Right lobe of liver (tissue), 4 donors: ENCODE data around the gene SLC39A9.

Source experiments
- POLR2A ChIP-seq: fragments of 450-650 bp; IDR thresholded peaks from one replicate; pipeline ENCODE4 v1.6.1; 2017; ENCODE audit warnings: antibody characterized with exemption, mild to moderate bottlenecking
- TF ChIP-seq, protein P1 (sequence below), 4 donors: fragments of 200-600 bp in 3 of 4; fragments of 450-650 bp in 1 of 4; IDR thresholded peaks; one replicate each; pipeline versions ENCODE4 v1.5.1 to v1.8.0; 2016 to 2022; ENCODE audit warnings: antibody characterized with exemption in 4 of 4, mild to moderate bottlenecking in 2 of 4
- donor health status: DM: no; HTN: no; CAD: no.
- donor health status: DM: no; HTN: no; CAD: no.
- donor health status: DM: no; HTN: yes; CAD: no.

DNA sequence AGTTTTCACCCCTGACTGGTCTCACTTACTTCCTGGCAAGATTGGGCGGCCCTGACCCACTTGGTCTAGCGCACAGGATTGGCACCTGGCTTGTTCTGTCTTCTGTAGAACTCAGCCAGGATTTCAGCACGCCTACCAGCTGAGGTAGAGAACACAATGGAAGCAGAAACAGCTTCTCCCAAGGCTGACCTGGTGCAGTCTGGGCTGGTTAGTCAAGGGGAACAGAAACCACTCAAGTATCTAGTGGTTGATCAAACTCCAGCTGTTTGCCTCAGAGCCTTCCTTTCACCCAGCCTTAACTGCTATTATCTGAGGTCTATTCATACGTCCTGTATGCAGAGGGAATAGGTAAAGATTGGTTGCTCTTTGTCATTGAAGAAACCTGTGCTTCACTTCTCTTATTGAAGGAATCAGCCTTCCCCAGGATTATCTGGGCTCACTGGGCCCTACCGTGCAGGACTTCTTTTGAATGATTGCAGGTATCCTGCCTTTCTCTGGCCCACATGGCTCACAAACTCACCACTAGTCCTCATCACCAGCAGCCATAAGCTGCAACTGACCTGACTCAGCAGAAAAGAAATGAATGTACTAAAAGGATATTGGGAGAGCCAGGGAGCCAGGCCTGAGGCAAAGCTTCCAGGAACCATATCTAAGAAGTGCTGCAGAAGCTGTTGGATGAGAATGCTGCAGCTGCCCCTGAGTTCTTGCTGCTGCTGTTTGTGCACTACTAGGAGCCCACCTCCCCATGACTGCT is 83.5 kb downstream of the SLC39A9 start:
- TF ChIP-seq, protein P1, sequence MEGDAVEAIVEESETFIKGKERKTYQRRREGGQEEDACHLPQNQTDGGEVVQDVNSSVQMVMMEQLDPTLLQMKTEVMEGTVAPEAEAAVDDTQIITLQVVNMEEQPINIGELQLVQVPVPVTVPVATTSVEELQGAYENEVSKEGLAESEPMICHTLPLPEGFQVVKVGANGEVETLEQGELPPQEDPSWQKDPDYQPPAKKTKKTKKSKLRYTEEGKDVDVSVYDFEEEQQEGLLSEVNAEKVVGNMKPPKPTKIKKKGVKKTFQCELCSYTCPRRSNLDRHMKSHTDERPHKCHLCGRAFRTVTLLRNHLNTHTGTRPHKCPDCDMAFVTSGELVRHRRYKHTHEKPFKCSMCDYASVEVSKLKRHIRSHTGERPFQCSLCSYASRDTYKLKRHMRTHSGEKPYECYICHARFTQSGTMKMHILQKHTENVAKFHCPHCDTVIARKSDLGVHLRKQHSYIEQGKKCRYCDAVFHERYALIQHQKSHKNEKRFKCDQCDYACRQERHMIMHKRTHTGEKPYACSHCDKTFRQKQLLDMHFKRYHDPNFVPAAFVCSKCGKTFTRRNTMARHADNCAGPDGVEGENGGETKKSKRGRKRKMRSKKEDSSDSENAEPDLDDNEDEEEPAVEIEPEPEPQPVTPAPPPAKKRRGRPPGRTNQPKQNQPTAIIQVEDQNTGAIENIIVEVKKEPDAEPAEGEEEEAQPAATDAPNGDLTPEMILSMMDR (IDR thresholded peaks at IDR 0.05) = no peak
- no peak for TF ChIP-seq POLR2A
